WI38 (cell line): ENCODE data around the gene BTBD16.

Experiments
- H3K4me3 ChIP-seq: 2 replicates; pipeline ENCODE4 v1.5.1; 2011; ENCODE audit warnings: low read depth, mild to moderate bottlenecking, control low read depth, low read length
- TF ChIP-seq, protein P1 (sequence below): IDR thresholded peaks from 2 replicates; pipeline ENCODE4 v1.5.1; 2012; ENCODE audit warnings: low read depth, mild to moderate bottlenecking, control low read depth, low read length

The BTBD16 gene

DNA sequence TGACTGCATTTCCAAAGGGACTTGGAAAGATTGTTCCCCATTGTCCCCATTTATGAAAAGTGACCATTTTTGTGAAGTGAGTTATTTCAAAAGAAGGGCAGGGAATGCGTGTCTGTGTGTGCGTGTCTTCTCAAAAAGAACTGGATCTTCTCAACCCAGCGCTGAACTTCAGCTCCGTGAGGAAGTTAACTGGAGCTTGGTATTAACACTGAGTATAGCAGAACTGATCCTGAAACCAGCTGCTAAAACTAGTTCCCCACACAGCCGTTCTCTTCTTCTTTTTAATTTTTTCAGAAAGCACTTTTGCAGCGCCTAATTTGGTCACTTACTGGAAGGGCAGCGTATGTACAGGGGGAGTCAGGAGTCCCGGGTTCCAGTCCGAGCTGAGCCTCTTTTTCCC lies 57.6 kb downstream of the BTBD16 start:
- TF ChIP-seq, protein P1, sequence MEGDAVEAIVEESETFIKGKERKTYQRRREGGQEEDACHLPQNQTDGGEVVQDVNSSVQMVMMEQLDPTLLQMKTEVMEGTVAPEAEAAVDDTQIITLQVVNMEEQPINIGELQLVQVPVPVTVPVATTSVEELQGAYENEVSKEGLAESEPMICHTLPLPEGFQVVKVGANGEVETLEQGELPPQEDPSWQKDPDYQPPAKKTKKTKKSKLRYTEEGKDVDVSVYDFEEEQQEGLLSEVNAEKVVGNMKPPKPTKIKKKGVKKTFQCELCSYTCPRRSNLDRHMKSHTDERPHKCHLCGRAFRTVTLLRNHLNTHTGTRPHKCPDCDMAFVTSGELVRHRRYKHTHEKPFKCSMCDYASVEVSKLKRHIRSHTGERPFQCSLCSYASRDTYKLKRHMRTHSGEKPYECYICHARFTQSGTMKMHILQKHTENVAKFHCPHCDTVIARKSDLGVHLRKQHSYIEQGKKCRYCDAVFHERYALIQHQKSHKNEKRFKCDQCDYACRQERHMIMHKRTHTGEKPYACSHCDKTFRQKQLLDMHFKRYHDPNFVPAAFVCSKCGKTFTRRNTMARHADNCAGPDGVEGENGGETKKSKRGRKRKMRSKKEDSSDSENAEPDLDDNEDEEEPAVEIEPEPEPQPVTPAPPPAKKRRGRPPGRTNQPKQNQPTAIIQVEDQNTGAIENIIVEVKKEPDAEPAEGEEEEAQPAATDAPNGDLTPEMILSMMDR, result no peak
- no peak overlapping the region for H3K4me3 ChIP-seq

GRCh38 chr10:122329416-122329815 lies 58.3 kb downstream of the BTBD16 start:
- H3K4me3 ChIP-seq, result no peak overlapping the region
- TF ChIP-seq, protein P1, result no peak

GRCh38 chr10:122331100-122331499 lies 60.0 kb downstream of the BTBD16 start:
- no peak overlapping the region for H3K4me3 ChIP-seq

GRCh38 chr10:122331615-122332446 lies 60.7 kb downstream of the BTBD16 start:
- TF ChIP-seq, protein P1, result no peak
- no peak overlapping the region for H3K4me3 ChIP-seq

More at GRCh38 chr10:122331100-122331499, 60.0 kb downstream of the BTBD16 start:
- TF ChIP-seq, protein P1, result no peak

DNA sequence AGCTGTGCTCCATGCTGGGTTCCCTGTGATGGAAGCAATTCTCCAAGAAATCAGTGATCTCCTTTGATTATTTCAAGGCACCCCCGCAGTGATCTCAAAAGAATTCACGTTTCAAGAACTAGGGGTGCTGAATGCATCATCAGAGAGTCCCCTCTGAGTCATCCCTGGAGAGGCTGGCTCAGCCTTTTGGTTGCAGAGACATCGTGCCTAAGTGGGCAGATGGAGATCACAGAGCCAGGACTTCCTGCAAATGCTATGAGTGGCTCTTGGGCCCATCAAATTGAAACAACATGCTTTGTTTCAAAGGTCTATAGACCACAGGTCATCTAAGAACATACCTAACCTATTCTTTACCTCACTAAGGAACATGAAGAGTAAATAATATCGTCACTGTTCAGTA lies 61.9 kb downstream of the BTBD16 start:
- TF ChIP-seq, protein P1, result no peak
- H3K4me3 ChIP-seq, result no peak overlapping the region

GRCh38 chr10:122336332-122336731 lies 65.2 kb downstream of the BTBD16 start:
- TF ChIP-seq, protein P1, result no peak
- H3K4me3 ChIP-seq, result no peak overlapping the region

- no peak overlapping the region for H3K4me3 ChIP-seq
- TF ChIP-seq, protein P1, result no peak
Observed at GRCh38 chr10:122336961-122337360, 65.9 kb downstream of the BTBD16 start.
